ENCODE measurements around the gene IL32.

GRCh38 chr16:3074860-3075522 lies 9.6 kb downstream of the IL32 start:
- TF ChIP-seq CTCF (conservative IDR thresholded peaks at IDR 0.05; ENCODE audit: low read length) (no peak), EZH2phosphoT487 (IDR thresholded peaks at IDR 0.05; ENCODE audit: borderline replicate concordance) (no peak)

Data from Loucy (cell line).